Skeletal muscle tissue (tissue), 4 donors: ENCODE data around the gene YTHDF1. TPM values are rescaled to one million over a fixed set of nuclear protein-coding genes. Genes with fewer than 3 reads are reported as not detected.
"Not testable (repeated sequence)": the region's sequence is repeated elsewhere in the genome, so short reads cannot be mapped to it uniquely, and the experiment has no call there.

Experiments used
- H3K27ac ChIP-seq: one replicate; pipeline ENCODE4 v1.7.0; 2013; ENCODE audit warnings: mild to moderate bottlenecking, low read depth, low read length, inconsistent platforms
- H3K27me3 ChIP-seq, 3 donors: one replicate each; pipeline ENCODE4 v1.7.0; 2013; ENCODE audit warnings: low read length in 3 of 3; ENCODE audit not compliant: control insufficient read depth in 3 of 3, insufficient read depth in 3 of 3
- H3K36me3 ChIP-seq, 3 donors: one replicate each; pipeline ENCODE4 v1.7.0; 2013; ENCODE audit warnings: low read length in 3 of 3; ENCODE audit not compliant: control insufficient read depth in 3 of 3, insufficient read depth in 3 of 3
- H3K4me1 ChIP-seq, 3 donors: one replicate each; pipeline ENCODE4 v1.7.0; 2013; ENCODE audit warnings: low read length in 3 of 3, mild to moderate bottlenecking in 3 of 3; ENCODE audit not compliant: control insufficient read depth in 3 of 3, insufficient read depth in 3 of 3
- H3K4me3 ChIP-seq, 3 donors: one replicate each; pipeline ENCODE4 v1.7.0; 2013; ENCODE audit warnings: low read length in 3 of 3
- H3K9ac ChIP-seq, 3 donors: one replicate each; pipeline ENCODE4 v1.7.0; 2013; ENCODE audit warnings: low read length in 3 of 3, mild to moderate bottlenecking in 3 of 3, moderate library complexity in 2 of 3, low read depth in 1 of 3
- H3K9me3 ChIP-seq, 3 donors: one replicate each; pipeline ENCODE4 v1.7.0; 2013; ENCODE audit warnings: low read length in 3 of 3; ENCODE audit not compliant: control insufficient read depth in 3 of 3
- total RNA-seq: library from RNA; depleted of rRNA; stranded (reverse); fragments of >200 nt; gene quantifications from one replicate; pipeline ENCODE4 v1.2.3, GENCODE V29; 2014
- donor health status: Osteomylitis.

The YTHDF1 gene
- total RNA-seq, 1 donor from 2014 or later = 17.2 TPM

DNA sequence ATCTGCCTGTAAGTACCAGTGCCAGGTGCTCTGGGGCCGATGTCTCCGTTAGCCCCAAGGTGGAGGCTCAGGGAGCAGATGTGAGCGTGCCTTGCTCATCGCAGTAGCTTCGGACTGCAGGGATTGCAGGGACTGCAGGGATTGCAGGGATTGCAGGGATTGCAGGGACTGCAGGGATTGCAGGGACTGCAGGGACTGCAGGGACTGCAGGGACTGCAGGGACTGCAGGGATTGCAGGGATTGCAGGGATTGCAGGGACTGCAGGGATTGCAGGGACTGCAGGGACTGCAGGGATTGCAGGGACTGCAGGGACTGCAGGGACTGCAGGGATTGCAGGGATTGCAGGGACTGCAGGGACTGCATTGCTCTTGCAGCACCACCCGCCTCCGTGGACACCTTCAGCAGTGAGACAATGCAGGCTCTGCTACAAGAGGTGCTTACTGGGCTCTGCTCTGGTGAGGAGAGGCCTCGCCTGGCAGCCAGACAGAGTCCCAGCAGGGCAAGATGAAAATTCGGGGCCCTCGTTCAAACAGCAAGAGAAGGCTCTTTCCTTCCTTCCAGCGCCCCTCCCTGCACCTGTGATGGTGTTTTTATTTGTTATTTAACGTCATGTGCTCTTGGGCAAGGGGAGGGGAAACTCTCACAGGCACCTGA is 5.6 kb upstream of the YTHDF1 start:
- not testable (repeated sequence) for H3K4me3 ChIP-seq, H3K36me3 ChIP-seq, H3K9ac ChIP-seq, H3K27ac ChIP-seq, H3K9me3 ChIP-seq
- Histone ChIP-seq H3K27me3 (peaks cover 14 to 31% (median 19%) of the 10 kb centered on the region in 3 donors), H3K4me1 (peaks cover 5 to 11% (median 7%) of the 10 kb centered on the region in 3 donors)

DNA sequence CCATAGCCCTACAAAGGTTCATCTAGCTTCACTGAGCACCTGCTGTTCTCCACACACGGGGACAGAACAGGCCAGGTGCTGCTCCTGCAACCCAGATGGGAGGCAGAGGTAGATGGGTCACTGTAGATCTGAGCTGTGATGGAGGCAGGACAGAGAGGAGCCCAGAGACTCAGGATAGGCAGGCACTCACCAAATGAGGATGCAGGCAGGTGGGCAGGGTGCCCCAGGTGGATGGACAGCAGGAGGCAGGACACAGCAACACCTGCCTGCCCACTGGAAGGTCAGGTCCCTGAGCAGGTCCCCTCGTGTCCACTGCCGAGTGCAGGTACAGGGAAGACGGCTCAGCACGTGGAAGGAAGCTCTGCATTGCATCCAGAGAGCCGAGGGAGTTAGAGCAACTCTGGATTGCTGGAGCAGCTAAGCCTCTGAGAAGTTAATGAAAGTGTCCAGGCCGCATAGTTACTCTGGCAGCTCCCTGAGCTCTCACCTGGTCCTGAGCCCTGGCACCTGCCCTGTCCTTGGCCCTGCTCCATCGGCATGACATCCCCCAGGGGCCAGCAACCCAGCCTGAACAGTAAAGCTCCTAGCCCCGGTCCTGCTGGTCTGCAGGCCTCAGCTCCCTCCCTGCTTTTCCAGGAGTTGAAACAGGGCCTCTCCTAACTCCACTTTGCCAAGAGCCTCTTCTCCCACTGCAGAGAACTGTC is 4.9 kb upstream of the YTHDF1 start:
- Histone ChIP-seq H3K4me1 (peaks cover 6 to 13% (median 9%) of the 10 kb centered on the region in 3 donors), H3K36me3 (no peaks in the 10 kb centered on the region), H3K4me3 (no peak overlapping the region), H3K27me3 (peaks cover 14 to 31% (median 19%) of the 10 kb centered on the region in 3 donors), H3K27ac (no peak overlapping the region), H3K9ac (peak overlapping the region in 1 of 3 donors; percentile 8), H3K9me3 (no peaks in the 10 kb centered on the region)

DNA sequence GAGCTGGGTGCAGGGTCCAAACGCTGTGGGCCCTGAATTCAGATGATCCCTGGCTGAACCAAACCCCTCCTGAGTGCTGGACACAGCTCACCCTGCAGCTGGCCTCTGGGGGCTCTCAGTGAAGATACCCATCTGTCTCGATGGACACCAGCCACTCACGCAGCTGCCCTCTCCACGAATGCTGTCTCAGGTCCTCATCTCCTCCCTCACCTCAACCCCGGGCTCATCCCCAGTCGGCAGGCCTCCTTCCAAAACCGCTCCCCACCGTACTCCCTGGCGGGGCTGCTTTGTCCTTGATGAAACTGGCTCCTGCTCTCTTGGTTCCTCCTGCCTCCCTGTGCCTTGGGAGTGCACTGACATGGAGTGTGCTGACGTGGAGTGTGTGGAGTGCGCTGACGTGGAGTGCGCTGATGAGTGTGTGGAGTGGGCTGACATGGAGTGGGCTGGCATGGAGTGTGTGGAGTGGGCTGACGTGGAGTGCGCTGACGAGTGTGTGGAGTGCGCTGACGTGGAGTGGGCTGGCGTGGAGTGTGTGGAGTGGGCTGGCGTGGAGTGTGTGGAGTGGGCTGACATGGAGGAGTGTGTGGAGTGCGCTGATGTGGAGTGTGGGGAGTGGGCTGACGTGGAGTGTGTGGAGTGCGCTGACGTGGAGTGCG is 4.1 kb upstream of the YTHDF1 start:
- Histone ChIP-seq H3K36me3 (peaks cover 0 to under 1% (median 0%) of the 10 kb centered on the region in 3 donors), H3K9ac (no peak overlapping the region), H3K27ac (no peak overlapping the region), H3K4me1 (peaks cover 10 to 17% (median 13%) of the 10 kb centered on the region in 3 donors), H3K27me3 (peaks cover 14 to 31% (median 19%) of the 10 kb centered on the region in 3 donors), H3K4me3 (no peak overlapping the region), H3K9me3 (no peaks in the 10 kb centered on the region)

DNA sequence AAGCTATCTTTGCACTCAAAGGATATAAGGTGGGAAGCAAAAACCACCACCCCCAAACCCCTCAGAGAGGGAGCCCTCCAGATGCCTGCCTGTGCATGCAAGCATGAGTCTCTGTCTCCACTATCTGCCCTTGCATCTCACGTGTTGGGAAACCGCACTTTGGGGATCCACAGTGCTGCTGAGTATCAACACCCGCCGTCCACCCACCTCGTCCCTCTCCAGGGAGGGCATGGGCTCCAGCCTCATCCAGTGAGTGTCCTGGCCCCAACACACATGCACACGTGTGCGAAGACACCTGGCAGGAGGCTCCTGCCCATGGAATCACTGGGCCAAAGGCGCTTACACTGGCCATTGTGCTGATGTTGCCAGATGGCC is 3.5 kb upstream of the YTHDF1 start:
- Histone ChIP-seq H3K9me3 (no peaks in the 10 kb centered on the region), H3K9ac (no peak overlapping the region), H3K27ac (no peak overlapping the region), H3K4me3 (no peak overlapping the region), H3K4me1 (peaks cover 16 to 22% (median 17%) of the 10 kb centered on the region in 3 donors), H3K27me3 (peaks cover 14 to 31% (median 19%) of the 10 kb centered on the region in 3 donors), H3K36me3 (peaks cover 2 to 4% (median 3%) of the 10 kb centered on the region in 3 donors)

DNA sequence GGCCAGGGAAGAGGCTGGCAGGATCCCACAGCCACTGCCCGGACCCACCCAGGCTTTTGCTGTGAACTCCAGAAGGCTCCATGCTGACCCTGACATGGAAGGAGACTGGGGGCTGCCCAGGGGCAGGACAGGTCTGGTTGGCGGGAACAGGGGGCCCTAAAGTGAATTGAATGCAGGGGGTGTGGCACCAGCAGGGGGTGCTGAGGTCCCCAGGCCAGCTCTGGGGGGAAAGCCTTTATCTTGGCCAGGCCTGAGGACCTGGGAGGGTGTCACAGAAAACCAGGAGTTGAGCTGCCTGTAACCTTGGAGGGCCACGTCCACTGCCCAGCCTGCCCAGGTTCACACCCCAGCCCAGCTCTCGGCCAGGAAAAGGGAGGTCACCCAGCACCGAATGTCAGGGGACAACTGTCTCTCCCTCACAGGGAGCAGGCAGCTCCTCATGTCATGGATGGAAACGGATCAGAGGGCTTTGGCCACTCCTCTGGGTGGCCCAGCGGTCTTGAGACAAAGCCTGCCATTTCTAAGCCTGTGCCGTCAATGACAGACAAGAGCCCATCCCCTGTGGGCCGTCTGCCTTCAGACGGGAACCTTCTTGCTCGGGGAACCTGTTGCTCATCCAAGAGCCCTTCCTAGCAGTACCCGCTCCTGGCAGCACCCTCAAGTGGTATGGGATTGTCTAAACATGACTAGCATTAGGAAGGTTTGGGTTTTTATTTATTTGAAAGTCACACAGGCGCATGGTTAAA is 2.9 kb upstream of the YTHDF1 start:
- no peak overlapping the region for H3K4me3 ChIP-seq
- H3K36me3 ChIP-seq = peaks cover 2 to 8% (median 7%) of the 10 kb centered on the region in 3 donors
- H3K9ac ChIP-seq = no peak overlapping the region
- H3K4me1 ChIP-seq = peaks cover 18 to 25% (median 20%) of the 10 kb centered on the region in 3 donors
- no peak overlapping the region for H3K27ac ChIP-seq
- H3K9me3 ChIP-seq = no peaks in the 10 kb centered on the region
- H3K27me3 ChIP-seq = peaks cover 14 to 31% (median 19%) of the 10 kb centered on the region in 3 donors

DNA sequence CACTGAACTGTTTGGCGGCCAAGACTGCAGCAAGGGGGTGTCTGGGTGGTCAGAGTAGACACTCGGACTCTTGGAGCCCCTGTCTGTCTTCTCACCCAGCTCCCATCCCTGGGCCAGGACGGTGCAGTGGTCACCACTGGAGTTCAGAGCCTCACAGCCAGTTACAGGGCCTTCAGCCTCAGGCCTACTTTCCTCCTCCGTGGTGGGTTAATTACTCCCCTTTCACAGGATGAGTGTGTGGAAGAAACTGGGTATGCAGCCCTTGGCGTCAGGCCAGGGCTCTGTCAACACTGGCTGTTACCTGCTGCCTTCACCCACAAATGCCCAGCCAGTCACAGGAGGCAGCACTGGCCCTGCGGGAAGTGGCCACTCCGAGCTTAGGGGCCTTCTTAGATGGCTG is 1.8 kb upstream of the YTHDF1 start:
- Histone ChIP-seq H3K36me3 (peaks cover 10 to 16% (median 15%) of the 10 kb centered on the region in 3 donors), H3K9me3 (no peaks in the 10 kb centered on the region), H3K4me1 (peaks cover 26 to 34% (median 28%) of the 10 kb centered on the region in 3 donors), H3K27me3 (peaks cover 14 to 27% (median 19%) of the 10 kb centered on the region in 3 donors), H3K4me3 (no peak overlapping the region), H3K9ac (no peak overlapping the region), H3K27ac (no peak overlapping the region)

DNA sequence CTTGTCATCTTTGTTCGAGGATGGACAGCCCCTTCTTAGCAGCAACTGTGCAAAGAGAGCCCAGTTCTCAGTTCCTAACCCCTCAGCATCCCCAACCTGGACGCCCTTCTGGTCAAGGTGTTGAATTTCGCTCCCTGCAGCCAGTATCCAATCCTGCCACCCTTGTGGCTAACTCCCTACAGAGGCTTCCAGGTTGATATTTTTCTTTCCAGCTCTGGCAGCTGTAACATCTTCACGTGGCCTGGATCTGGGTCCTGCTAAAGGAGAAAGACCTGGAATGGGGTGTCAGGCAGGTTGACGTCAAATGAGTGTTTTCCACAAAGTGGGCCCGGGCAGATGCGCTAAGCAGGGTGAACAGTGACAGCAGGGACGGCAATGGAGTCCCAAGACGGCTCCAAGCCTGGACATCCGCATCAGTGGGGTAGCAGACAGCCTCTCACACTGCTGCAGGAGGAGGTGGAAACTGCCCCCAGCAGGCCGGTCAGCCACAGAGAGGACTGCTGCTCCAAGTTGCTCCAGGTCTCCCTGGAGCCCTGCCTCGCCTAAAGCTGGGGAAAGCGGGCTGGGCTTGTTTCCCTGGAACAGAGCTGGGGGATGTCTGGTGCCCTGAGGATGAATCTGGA is 1.0 kb upstream of the YTHDF1 start:
- peak overlapping the region; percentile 87 for H3K27ac ChIP-seq
- peaks cover 31 to 42% (median 35%) of the 10 kb centered on the region in 3 donors for H3K4me1 ChIP-seq
- H3K27me3 ChIP-seq = peaks cover 14 to 22% (median 18%) of the 10 kb centered on the region in 3 donors
- peaks cover 17 to 22% (median 17%) of the 10 kb centered on the region in 3 donors for H3K36me3 ChIP-seq
- H3K9me3 ChIP-seq = no peaks in the 10 kb centered on the region
- peak overlapping the region; percentile 88 to 92 (median 89) for H3K9ac ChIP-seq
- peak overlapping the region; percentile 75 to 87 (median 86) for H3K4me3 ChIP-seq

DNA sequence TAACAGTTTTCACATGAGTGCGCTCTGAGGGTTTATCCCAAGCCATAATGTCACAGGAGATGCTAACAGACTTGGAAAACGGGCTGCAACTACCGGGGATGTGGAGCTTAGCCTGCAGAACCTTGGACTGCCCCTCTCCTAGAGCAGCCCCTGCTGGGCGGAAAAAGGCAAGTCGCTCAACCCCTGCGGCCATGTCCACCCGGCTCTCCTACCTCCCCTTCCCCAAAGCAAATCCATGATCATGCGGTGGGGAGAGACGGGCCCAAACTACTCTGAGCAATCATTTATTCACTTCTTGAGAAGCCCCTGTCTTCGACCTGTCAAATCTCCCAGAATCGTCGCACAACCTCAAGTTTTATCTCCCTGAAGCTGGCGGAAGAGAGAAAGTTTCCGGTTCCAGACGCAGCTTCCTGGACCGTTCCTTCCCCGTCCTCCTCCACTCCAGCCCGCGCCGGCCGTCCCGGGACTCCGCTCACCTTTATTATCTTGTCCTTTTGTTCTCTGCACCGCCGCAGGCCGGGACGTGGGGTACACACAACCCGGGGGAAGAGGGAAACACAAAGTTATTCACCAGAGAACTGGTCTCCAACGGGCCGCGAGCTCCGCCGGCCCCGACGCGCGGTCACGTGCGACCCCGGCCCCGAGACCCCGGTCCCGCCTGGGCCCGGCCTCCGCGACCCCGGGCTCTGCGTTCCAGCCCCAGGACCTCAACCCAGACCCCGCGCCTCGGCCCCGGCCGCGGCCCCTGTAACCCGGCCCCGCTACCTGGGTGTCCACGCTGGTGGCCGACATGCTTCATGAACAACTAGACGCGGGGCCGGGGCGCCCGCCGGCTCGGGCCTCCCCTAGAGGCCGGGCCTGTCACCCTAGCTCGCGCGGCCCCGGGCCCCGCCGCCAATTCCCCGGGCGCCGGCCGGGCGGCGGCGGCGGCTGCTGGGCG is 560 bp downstream of the YTHDF1 start:
- H3K27me3 ChIP-seq = peaks cover 5 to 8% (median 6%) of the 10 kb centered on the region in 3 donors
- peak overlapping the region; percentile 75 to 83 (median 78) for H3K4me3 ChIP-seq
- peaks cover 17 to 29% (median 24%) of the 10 kb centered on the region in 3 donors for H3K36me3 ChIP-seq
- peak overlapping the region; percentile 77 to 92 (median 88) for H3K9ac ChIP-seq
- peaks cover 31 to 46% (median 35%) of the 10 kb centered on the region in 3 donors for H3K4me1 ChIP-seq
- no peaks in the 10 kb centered on the region for H3K9me3 ChIP-seq
- peak overlapping the region; percentile 69 for H3K27ac ChIP-seq
